ENCODE measurements around the gene ADISSP. TPM values are rescaled to one million over a fixed set of nuclear protein-coding genes. Genes with fewer than 3 reads are reported as not detected.

ADISSP gene
- total and polyA plus RNA-seq, 2 of the 13 experiments (the other 11 are each of a cell fraction or from before 2014, with no cell fraction given) = 38.3 to 90.6 TPM

- TF ChIP-seq CCAR2 (optimal IDR thresholded peaks at IDR 0.05; ENCODE audit: low read depth, low read length) (no peak), ZBTB39 (CRISPR knock-in tag; IDR thresholded peaks at IDR 0.05) (no peak), BHLHE40 (IDR thresholded peaks at IDR 0.05; ENCODE audit: low read length) (no peak), ZBTB33 (CRISPR knock-in tag; IDR thresholded peaks at IDR 0.05) (no peak; the same call in 1 of the 2 replicates), ZNF496 (CRISPR knock-in tag; IDR thresholded peaks at IDR 0.05; ENCODE audit: insufficient replicate concordance) (no peak), CBFB (CRISPR knock-in tag; IDR thresholded peaks at IDR 0.05) (no peak), ZMAT3 (CRISPR knock-in tag; conservative IDR thresholded peaks at IDR 0.05) (0 out of 2 replicates have a peak, but pooled peaks have one; percentile 16), ZNF350 (CRISPR knock-in tag; IDR thresholded peaks at IDR 0.05; ENCODE audit: borderline replicate concordance, low read depth) (peak; percentile 52; the same call in 1 of the 2 replicates), ZNF230 (CRISPR knock-in tag; IDR thresholded peaks at IDR 0.05) (no peak), ZBTB46 (CRISPR knock-in tag; IDR thresholded peaks at IDR 0.05; ENCODE audit: borderline replicate concordance) (no peak), ATRX (CRISPR knock-in tag; IDR thresholded peaks at IDR 0.05; ENCODE audit: borderline replicate concordance) (no peak), ZNF749 (CRISPR knock-in tag; IDR thresholded peaks at IDR 0.05; ENCODE audit: borderline replicate concordance) (no peak; the same call in 1 of the 2 replicates), CHCHD3 (CRISPR knock-in tag; IDR thresholded peaks at IDR 0.05) (0 out of 2 replicates have a peak, but pooled peaks have one; percentile 35), ZXDC (CRISPR knock-in tag; IDR thresholded peaks at IDR 0.05) (no peak), HOXA3 (CRISPR knock-in tag; IDR thresholded peaks at IDR 0.05) (no peak), ZNF17 (CRISPR knock-in tag; IDR thresholded peaks at IDR 0.05) (no peak), MLXIP (CRISPR knock-in tag; IDR thresholded peaks at IDR 0.05; ENCODE audit: borderline replicate concordance) (no peak)
These were observed 27.6 kb downstream of the ADISSP start (continued) for GRCh38 chr20:3739926-3740451.

All from HepG2 (cell line).